ENCODE measurements around the gene PHACTR4. TPM values are rescaled to one million over a fixed set of nuclear protein-coding genes. Genes with fewer than 3 reads are reported as not detected.

The PHACTR4 gene
- total and polyA plus RNA-seq, 9 of the 15 experiments (the other 6 are each of a cell fraction or from before 2014, with no cell fraction given): 6.4 to 43.6 (median 14.2) TPM

DNA sequence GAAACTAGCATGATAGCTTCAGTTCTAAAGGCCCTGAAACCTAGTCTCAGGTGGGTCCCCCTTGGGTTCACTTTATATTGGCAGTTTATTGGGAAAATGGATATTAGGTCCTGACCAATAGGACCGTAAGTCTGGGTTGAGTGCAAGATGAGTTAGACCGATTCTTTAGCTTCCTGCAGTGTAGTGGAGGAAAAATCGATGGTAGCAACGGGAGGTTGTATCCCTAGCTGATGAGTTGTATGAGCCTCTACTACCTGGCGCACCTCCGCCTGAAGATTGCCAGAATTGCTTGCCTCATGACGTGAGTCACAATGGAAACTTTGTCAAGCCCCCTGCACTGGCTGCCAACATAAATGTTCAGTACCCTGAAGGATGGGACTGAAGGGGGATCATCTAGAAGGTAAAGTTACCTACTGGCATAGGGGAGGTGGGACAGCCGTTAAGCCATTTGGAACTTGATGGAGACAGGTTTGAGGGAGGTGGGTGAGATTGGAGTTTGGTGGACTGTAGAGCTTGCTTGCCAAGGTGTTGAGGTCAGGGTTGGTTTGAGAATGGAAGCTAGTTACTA lies 140.2 kb downstream of the PHACTR4 start (continued):
- TF ChIP-seq MXI1 (IDR thresholded peaks at IDR 0.05; ENCODE audit: low read depth, low read length) (peak; percentile 52; the same call in 1 of the 2 replicates), BACH1 (tag; IDR thresholded peaks at IDR 0.05) (no peak), BRCA1 (IDR thresholded peaks at IDR 0.05) (no peak), BRCA1 (CRISPR knock-in tag; IDR thresholded peaks at IDR 0.05) (0 out of 2 replicates have a peak, but pooled peaks have one; percentile 86), XRCC5 (IDR thresholded peaks at IDR 0.05; ENCODE audit: low read depth, low read length) (peak; percentile 56), SFPQ (IDR thresholded peaks at IDR 0.05; ENCODE audit: low read depth, low read length) (no peak), FUS (optimal IDR thresholded peaks at IDR 0.05; ENCODE audit: low read depth, low read length) (no peak), TEAD4 (IDR thresholded peaks at IDR 0.05; ENCODE audit: low read length) (0 out of 2 replicates have a peak, but pooled peaks have one; percentile 26), TEAD4 (CRISPR knock-in tag; IDR thresholded peaks at IDR 0.05; ENCODE audit: borderline replicate concordance) (no peak; the same call in 1 of the 2 replicates), MTA3 (IDR thresholded peaks at IDR 0.05; ENCODE audit: borderline replicate concordance) (no peak), KLF1 (tag; IDR thresholded peaks at IDR 0.05) (no peak), ZNF436 (CRISPR knock-in tag; IDR thresholded peaks at IDR 0.05) (0 out of 2 replicates have a peak, but pooled peaks have one; percentile 2), SMAD3 (CRISPR knock-in tag; conservative IDR thresholded peaks at IDR 0.05) (peak; percentile 72; the same call in 1 of the 2 replicates), MTF1 (CRISPR knock-in tag; IDR thresholded peaks at IDR 0.05; ENCODE audit: borderline replicate concordance) (no peak), PYGO2 (tag; IDR thresholded peaks at IDR 0.05) (no peak), SLC30A9 (CRISPR knock-in tag; IDR thresholded peaks at IDR 0.05) (no peak), SRF (CRISPR knock-in tag; IDR thresholded peaks at IDR 0.05) (peak in 1 of 2 experiments; percentile 54; a peak in 1 of 4 replicates), SMAD1 (IDR thresholded peaks at IDR 0.05; ENCODE audit: low read depth, low read length, partially characterized antibody) (no peak), E2F4 (CRISPR knock-in tag; IDR thresholded peaks at IDR 0.05; ENCODE audit: low read depth) (no peak)
- TF ChIP-seq, protein P1, sequence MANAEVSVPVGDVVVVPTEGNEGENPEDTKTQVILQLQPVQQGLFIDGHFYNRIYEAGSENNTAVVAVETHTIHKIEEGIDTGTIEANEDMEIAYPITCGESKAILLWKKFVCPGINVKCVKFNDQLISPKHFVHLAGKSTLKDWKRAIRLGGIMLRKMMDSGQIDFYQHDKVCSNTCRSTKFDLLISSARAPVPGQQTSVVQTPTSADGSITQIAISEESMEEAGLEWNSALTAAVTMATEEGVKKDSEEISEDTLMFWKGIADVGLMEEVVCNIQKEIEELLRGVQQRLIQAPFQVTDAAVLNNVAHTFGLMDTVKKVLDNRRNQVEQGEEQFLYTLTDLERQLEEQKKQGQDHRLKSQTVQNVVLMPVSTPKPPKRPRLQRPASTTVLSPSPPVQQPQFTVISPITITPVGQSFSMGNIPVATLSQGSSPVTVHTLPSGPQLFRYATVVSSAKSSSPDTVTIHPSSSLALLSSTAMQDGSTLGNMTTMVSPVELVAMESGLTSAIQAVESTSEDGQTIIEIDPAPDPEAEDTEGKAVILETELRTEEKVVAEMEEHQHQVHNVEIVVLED (CRISPR knock-in tag; IDR thresholded peaks at IDR 0.05): no peak
- TF ChIP-seq, protein P2, sequence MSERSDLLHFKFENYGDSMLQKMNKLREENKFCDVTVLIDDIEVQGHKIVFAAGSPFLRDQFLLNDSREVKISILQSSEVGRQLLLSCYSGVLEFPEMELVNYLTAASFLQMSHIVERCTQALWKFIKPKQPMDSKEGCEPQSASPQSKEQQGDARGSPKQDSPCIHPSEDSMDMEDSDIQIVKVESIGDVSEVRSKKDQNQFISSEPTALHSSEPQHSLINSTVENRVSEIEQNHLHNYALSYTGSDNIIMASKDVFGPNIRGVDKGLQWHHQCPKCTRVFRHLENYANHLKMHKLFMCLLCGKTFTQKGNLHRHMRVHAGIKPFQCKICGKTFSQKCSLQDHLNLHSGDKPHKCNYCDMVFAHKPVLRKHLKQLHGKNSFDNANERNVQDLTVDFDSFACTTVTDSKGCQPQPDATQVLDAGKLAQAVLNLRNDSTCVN (CRISPR knock-in tag; IDR thresholded peaks at IDR 0.05): peak; percentile 99
- TF ChIP-seq, protein P3, sequence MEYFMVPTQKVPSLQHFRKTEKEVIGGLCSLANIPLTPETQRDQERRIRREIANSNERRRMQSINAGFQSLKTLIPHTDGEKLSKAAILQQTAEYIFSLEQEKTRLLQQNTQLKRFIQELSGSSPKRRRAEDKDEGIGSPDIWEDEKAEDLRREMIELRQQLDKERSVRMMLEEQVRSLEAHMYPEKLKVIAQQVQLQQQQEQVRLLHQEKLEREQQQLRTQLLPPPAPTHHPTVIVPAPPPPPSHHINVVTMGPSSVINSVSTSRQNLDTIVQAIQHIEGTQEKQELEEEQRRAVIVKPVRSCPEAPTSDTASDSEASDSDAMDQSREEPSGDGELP (CRISPR knock-in tag; IDR thresholded peaks at IDR 0.05; ENCODE audit: borderline replicate concordance): no peak; the same call in 1 of the 2 replicates

Measured in K562 (cell line).